Prostate gland (tissue), 2 donors: Measurements from ENCODE around the gene LIX1L.

ENCODE experiments used
- POLR2A ChIP-seq: fragments of 450-650 bp; IDR thresholded peaks from one replicate; pipeline ENCODE4 v1.6.1; 2016; ENCODE audit warnings: antibody characterized with exemption, mild to moderate bottlenecking
- TF ChIP-seq, protein P1 (sequence below), 4 experiments: fragments of 200-600 bp in 2 of 4; fragments of 450-650 bp in 2 of 4; sonication (generic) in 2 of 4; IDR thresholded peaks; 1 replicate in 3 of 4; 2 replicates in 1 of 4; pipeline ENCODE4 v1.5.1; 2016 to 2019; ENCODE audit warnings: antibody characterized with exemption in 4 of 4, mild to moderate bottlenecking in 2 of 4, moderate library complexity in 2 of 4

DNA sequence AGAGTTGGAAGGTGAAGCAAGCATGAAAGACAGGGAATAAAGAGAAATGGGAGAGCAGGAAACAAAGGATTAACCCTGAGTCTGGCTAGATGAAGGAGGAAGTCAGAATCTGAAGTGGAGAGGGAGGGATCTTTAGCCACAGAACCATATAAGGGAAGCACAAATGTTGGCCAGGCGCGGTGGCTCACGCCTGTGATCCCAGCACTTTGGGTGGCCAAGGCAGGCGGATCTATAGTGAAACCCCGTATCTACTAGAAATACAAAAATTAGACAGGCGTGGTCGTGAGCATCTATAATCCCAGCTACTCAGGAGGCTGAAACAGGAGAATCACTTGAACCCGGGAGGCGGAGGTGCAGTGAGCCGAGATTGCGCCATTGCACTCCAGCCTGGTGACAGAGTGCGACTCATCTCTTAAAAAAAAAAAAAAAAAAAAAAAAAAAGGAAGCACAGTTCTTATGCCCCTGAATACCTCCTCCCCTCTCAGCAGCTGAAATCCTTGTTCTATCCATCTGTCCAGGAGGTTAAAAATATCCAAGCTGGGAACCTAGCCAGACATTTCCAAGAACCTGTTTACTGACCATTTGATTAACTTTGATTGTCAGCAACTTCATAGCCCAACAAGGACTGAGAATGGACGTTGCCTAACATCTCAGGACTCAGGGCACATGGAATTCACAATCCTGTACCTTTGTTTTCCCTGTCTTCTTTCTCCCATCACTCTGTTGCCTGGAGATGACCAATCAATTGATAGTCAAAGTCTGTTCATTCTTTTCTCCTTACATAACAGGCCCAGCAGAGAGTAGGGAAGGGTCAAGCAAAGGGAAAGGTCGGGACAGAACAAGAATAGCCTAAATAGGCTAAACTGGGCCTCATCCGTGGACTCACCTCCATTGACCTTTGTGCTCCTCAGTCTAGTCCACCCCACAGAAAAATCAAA is 28.0 kb upstream of the LIX1L start:
- TF ChIP-seq, protein P1, sequence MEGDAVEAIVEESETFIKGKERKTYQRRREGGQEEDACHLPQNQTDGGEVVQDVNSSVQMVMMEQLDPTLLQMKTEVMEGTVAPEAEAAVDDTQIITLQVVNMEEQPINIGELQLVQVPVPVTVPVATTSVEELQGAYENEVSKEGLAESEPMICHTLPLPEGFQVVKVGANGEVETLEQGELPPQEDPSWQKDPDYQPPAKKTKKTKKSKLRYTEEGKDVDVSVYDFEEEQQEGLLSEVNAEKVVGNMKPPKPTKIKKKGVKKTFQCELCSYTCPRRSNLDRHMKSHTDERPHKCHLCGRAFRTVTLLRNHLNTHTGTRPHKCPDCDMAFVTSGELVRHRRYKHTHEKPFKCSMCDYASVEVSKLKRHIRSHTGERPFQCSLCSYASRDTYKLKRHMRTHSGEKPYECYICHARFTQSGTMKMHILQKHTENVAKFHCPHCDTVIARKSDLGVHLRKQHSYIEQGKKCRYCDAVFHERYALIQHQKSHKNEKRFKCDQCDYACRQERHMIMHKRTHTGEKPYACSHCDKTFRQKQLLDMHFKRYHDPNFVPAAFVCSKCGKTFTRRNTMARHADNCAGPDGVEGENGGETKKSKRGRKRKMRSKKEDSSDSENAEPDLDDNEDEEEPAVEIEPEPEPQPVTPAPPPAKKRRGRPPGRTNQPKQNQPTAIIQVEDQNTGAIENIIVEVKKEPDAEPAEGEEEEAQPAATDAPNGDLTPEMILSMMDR (IDR thresholded peaks at IDR 0.05), result no peak
- no peak for TF ChIP-seq POLR2A
